WTC11 (cell line): Measurements from ENCODE around the gene PGGT1B.

Experiments used
- TEAD4 ChIP-seq: sonication (generic); formaldehyde crosslinking; IDR thresholded peaks from 2 replicates; pipeline ENCODE4 v1.8.0; 2022; ENCODE audit warnings: mild to moderate bottlenecking, missing genetic modification reagents
- TF ChIP-seq, protein P1 (sequence below): sonication (generic); formaldehyde crosslinking; conservative IDR thresholded peaks from 2 replicates; pipeline ENCODE4 v1.8.1; 2022; ENCODE audit warnings: mild to moderate bottlenecking, missing genetic modification reagents
- TF ChIP-seq, protein P2 (sequence below): fragments of 200-600 bp; IDR thresholded peaks from 2 replicates; pipeline ENCODE4 v1.8.0; 2022; ENCODE audit warnings: antibody characterized with exemption

DNA sequence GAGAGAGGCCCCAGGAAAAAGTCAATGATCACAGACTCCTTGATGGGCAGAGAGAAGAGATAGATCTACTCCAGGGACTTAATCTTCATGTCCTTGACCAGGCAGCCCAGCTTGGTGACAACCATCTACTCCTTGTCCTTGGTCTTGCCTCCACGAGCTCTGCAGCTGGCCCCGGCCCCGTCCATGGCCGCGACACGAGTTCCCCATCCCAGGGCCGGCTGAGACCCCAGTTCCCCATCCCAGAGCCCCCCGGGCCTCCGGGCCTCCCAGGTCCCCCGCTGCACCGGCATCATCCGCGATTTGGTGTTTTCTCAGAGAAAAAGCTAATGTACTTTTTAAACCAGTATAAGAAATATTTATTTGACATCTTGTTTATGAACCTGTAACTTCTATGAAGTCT lies 2.5 kb upstream of the PGGT1B start:
- TF ChIP-seq, protein P1, sequence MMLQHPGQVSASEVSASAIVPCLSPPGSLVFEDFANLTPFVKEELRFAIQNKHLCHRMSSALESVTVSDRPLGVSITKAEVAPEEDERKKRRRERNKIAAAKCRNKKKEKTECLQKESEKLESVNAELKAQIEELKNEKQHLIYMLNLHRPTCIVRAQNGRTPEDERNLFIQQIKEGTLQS (CRISPR knock-in tag): no peak
- no peak for TF ChIP-seq TEAD4 (CRISPR knock-in tag)
- TF ChIP-seq, protein P2, sequence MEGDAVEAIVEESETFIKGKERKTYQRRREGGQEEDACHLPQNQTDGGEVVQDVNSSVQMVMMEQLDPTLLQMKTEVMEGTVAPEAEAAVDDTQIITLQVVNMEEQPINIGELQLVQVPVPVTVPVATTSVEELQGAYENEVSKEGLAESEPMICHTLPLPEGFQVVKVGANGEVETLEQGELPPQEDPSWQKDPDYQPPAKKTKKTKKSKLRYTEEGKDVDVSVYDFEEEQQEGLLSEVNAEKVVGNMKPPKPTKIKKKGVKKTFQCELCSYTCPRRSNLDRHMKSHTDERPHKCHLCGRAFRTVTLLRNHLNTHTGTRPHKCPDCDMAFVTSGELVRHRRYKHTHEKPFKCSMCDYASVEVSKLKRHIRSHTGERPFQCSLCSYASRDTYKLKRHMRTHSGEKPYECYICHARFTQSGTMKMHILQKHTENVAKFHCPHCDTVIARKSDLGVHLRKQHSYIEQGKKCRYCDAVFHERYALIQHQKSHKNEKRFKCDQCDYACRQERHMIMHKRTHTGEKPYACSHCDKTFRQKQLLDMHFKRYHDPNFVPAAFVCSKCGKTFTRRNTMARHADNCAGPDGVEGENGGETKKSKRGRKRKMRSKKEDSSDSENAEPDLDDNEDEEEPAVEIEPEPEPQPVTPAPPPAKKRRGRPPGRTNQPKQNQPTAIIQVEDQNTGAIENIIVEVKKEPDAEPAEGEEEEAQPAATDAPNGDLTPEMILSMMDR: no peak
